ENCODE results near the gene ASAP2. TPM values are rescaled to one million over a fixed set of nuclear protein-coding genes. Genes with fewer than 3 reads are reported as not detected.

Gene ASAP2
- total and polyA plus RNA-seq, 5 donors = 9.2 to 19.7 (median 15.2) TPM

- 64% methylated on average over 2 of the region's 2 CpGs for WGBS
- ATAC-seq (no peak), DNase-seq (no peak)
- Histone ChIP-seq H3K4me3 (ENCODE audit: low read length) (no peak overlapping the region), H3K27me3 (ENCODE audit: control insufficient read depth, insufficient read depth) (no peaks in the 10 kb centered on the region), H3K27ac (ENCODE audit: low read length) (peak overlapping the region; percentile 67), H3K4me1 (ENCODE audit: control insufficient read depth, insufficient read depth, low read length) (peaks cover 25% of the 10 kb centered on the region), H3K9me3 (ENCODE audit: control insufficient read depth, low read length) (no peaks in the 10 kb centered on the region)
- intact Hi-C loops (cut with DNase I) = no loop called here
Measured at GRCh38 chr2:9222893-9223287, 16.3 kb downstream of the ASAP2 start.

GRCh38 chr2:9225806-9226205 is 19.2 kb downstream of the ASAP2 start:
- Histone ChIP-seq H3K9me3 (ENCODE audit: control insufficient read depth, low read length) (no peaks in the 10 kb centered on the region), H3K27ac (ENCODE audit: low read length) (peak overlapping the region; percentile 6), H3K4me3 (ENCODE audit: low read length) (no peak overlapping the region), H3K27me3 (ENCODE audit: control insufficient read depth, insufficient read depth) (no peaks in the 10 kb centered on the region), H3K4me1 (ENCODE audit: control insufficient read depth, insufficient read depth, low read length) (peaks cover 33% of the 10 kb centered on the region)
- 66% methylated on average over 10 of the region's 10 CpGs for WGBS
- intact Hi-C loops (cut with DNase I) = no loop called here
- DNase-seq = no peak
- ATAC-seq = peak in 1 of 2 donors; percentile 50

- ATAC-seq = no peak
- Histone ChIP-seq H3K4me3 (ENCODE audit: low read length) (no peak overlapping the region), H3K9me3 (ENCODE audit: control insufficient read depth, low read length) (no peaks in the 10 kb centered on the region), H3K27me3 (ENCODE audit: control insufficient read depth, insufficient read depth) (no peaks in the 10 kb centered on the region), H3K4me1 (ENCODE audit: control insufficient read depth, insufficient read depth, low read length) (peaks cover 40% of the 10 kb centered on the region), H3K27ac (ENCODE audit: low read length) (peak overlapping the region; percentile 19)
- 65% methylated on average over 15 of the region's 15 CpGs for WGBS
- intact Hi-C loops (cut with DNase I) = no loop called here
- no peak for DNase-seq
Measured at GRCh38 chr2:9226458-9227380, 20.1 kb downstream of the ASAP2 start.

- no peaks in the 10 kb centered on the region for H3K27me3 ChIP-seq (ENCODE audit: control insufficient read depth, insufficient read depth)
- H3K4me1 ChIP-seq (ENCODE audit: control insufficient read depth, insufficient read depth, low read length) = peaks cover 40% of the 10 kb centered on the region
- WGBS = 45% methylated on average over 4 of the region's 4 CpGs
- ATAC-seq = peak; percentile 22 to 39
- H3K27ac ChIP-seq (ENCODE audit: low read length) = no peak overlapping the region
- H3K4me3 ChIP-seq (ENCODE audit: low read length) = no peak overlapping the region
- intact Hi-C loops (cut with DNase I) = no loop called here
- H3K9me3 ChIP-seq (ENCODE audit: control insufficient read depth, low read length) = no peaks in the 10 kb centered on the region
- no peak for DNase-seq
Measured at GRCh38 chr2:9228088-9228751, 21.6 kb downstream of the ASAP2 start.

- intact Hi-C loops (cut with DNase I) = no loop called here
- no peak for DNase-seq
- H3K27me3 ChIP-seq (ENCODE audit: control insufficient read depth, insufficient read depth) = no peaks in the 10 kb centered on the region
- peak overlapping the region; percentile 11 for H3K27ac ChIP-seq (ENCODE audit: low read length)
- ATAC-seq = no peak
- 64% methylated on average over 15 of the region's 15 CpGs for WGBS
- H3K4me1 ChIP-seq (ENCODE audit: control insufficient read depth, insufficient read depth, low read length) = peaks cover 37% of the 10 kb centered on the region
- H3K4me3 ChIP-seq (ENCODE audit: low read length) = no peak overlapping the region
- H3K9me3 ChIP-seq (ENCODE audit: control insufficient read depth, low read length) = no peaks in the 10 kb centered on the region
Measured at GRCh38 chr2:9228781-9229469, 22.3 kb downstream of the ASAP2 start.

GRCh38 chr2:9229470-9229820 is 22.8 kb downstream of the ASAP2 start:
- peaks cover 41% of the 10 kb centered on the region for H3K4me1 ChIP-seq (ENCODE audit: control insufficient read depth, insufficient read depth, low read length)
- intact Hi-C loops (cut with DNase I) = no loop called here
- ATAC-seq = no peak
- peak overlapping the region; percentile 9 for H3K27ac ChIP-seq (ENCODE audit: low read length)
- H3K27me3 ChIP-seq (ENCODE audit: control insufficient read depth, insufficient read depth) = no peaks in the 10 kb centered on the region
- no peak for DNase-seq
- H3K4me3 ChIP-seq (ENCODE audit: low read length) = no peak overlapping the region
- H3K9me3 ChIP-seq (ENCODE audit: control insufficient read depth, low read length) = no peaks in the 10 kb centered on the region
- 65% methylated on average over 6 of the region's 6 CpGs for WGBS

- intact Hi-C loops (cut with DNase I) = no loop called here
- WGBS = 52% methylated on average over 9 of the region's 9 CpGs
- no peak overlapping the region for H3K27ac ChIP-seq (ENCODE audit: low read length)
- H3K4me3 ChIP-seq (ENCODE audit: low read length) = no peak overlapping the region
- DNase-seq (peak; percentile 70 to 92 (median 91)), ATAC-seq (peak; percentile 45 to 67)
- peaks cover 45% of the 10 kb centered on the region for H3K4me1 ChIP-seq (ENCODE audit: control insufficient read depth, insufficient read depth, low read length)
- H3K9me3 ChIP-seq (ENCODE audit: control insufficient read depth, low read length) = no peaks in the 10 kb centered on the region
- no peaks in the 10 kb centered on the region for H3K27me3 ChIP-seq (ENCODE audit: control insufficient read depth, insufficient read depth)
Measured at GRCh38 chr2:9230051-9230802, 23.6 kb downstream of the ASAP2 start.

- no peaks in the 10 kb centered on the region for H3K27me3 ChIP-seq (ENCODE audit: control insufficient read depth, insufficient read depth)
- ATAC-seq (no peak), DNase-seq (no peak)
- H3K4me3 ChIP-seq (ENCODE audit: low read length) = no peak overlapping the region
- peak overlapping the region; percentile 27 for H3K27ac ChIP-seq (ENCODE audit: low read length)
- H3K9me3 ChIP-seq (ENCODE audit: control insufficient read depth, low read length) = no peaks in the 10 kb centered on the region
- 7% methylated on average over 4 of the region's 4 CpGs for WGBS
- H3K4me1 ChIP-seq (ENCODE audit: control insufficient read depth, insufficient read depth, low read length) = peaks cover 45% of the 10 kb centered on the region
- intact Hi-C loops (cut with DNase I) = no loop called here
Measured at GRCh38 chr2:9230881-9231280, 24.3 kb downstream of the ASAP2 start.

GRCh38 chr2:9231291-9232165 is 24.9 kb downstream of the ASAP2 start:
- DNase-seq (no peak), ATAC-seq (no peak)
- no peaks in the 10 kb centered on the region for H3K9me3 ChIP-seq (ENCODE audit: control insufficient read depth, low read length)
- no peak overlapping the region for H3K4me3 ChIP-seq (ENCODE audit: low read length)
- WGBS = 82% methylated on average over 14 of the region's 14 CpGs
- intact Hi-C loops (cut with DNase I) = no loop called here
- H3K27ac ChIP-seq (ENCODE audit: low read length) = peak overlapping the region; percentile 27
- peaks cover 45% of the 10 kb centered on the region for H3K4me1 ChIP-seq (ENCODE audit: control insufficient read depth, insufficient read depth, low read length)
- no peaks in the 10 kb centered on the region for H3K27me3 ChIP-seq (ENCODE audit: control insufficient read depth, insufficient read depth)

GRCh38 chr2:9232166-9232479 is 25.5 kb downstream of the ASAP2 start:
- no peaks in the 10 kb centered on the region for H3K27me3 ChIP-seq (ENCODE audit: control insufficient read depth, insufficient read depth)
- no peak overlapping the region for H3K4me3 ChIP-seq (ENCODE audit: low read length)
- 90% methylated on average over 7 of the region's 7 CpGs for WGBS
- peaks cover 43% of the 10 kb centered on the region for H3K4me1 ChIP-seq (ENCODE audit: control insufficient read depth, insufficient read depth, low read length)
- intact Hi-C loops (cut with DNase I) = no loop called here
- no peak for DNase-seq
- ATAC-seq = no peak
- H3K27ac ChIP-seq (ENCODE audit: low read length) = no peak overlapping the region
- H3K9me3 ChIP-seq (ENCODE audit: control insufficient read depth, low read length) = no peaks in the 10 kb centered on the region
